ENCODE measurements around the gene ACTN1.
"Not testable (repeated sequence)": the region's sequence is repeated elsewhere in the genome, so short reads cannot be mapped to it uniquely, and the experiment has no call there.

ACTN1 gene

DNA sequence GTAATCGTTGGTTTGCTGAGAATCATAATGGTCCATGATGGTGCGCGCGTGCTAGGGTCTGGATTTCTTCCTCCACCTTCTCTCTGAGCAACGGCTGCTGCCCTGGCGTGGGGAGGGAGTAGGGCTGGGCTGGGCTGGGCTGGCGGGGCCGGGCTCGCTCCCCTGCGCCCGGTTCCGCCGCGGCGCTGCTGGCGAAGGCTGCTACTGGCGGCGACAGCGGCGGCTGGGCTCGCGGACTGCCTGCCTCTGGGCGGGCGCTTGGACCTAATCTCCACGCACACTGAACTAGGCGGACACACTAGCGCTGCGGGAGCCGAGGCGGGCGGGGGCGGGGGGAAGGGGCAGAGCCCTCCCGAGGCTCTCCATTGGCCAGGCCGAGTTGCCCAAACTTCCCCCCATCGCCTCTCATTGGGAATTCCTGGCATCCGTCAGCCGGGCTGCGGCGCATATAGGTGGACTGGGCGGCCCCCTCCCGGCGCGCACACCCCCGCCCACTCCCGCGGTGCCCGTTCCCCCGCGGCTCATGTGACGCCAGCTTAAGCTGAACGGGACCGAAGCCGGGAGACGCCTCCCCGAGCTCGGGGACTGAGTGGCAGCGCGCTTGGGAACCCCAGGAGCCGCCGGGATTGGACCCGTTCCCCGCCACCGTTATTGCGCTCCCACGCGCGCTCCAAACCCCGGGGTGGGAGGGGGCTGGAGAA, at the start of gene ACTN1:
TSS of gene ACTN1 (minus strand) at position 282 of the 701 bp plus-strand sequence. CDS start at position 36, 246 bp downstream.
- FAIRE-seq = peak; percentile 98
- DNase-seq (ENCODE audit: insufficient read length, low spot score) = peak; percentile 100

DNA sequence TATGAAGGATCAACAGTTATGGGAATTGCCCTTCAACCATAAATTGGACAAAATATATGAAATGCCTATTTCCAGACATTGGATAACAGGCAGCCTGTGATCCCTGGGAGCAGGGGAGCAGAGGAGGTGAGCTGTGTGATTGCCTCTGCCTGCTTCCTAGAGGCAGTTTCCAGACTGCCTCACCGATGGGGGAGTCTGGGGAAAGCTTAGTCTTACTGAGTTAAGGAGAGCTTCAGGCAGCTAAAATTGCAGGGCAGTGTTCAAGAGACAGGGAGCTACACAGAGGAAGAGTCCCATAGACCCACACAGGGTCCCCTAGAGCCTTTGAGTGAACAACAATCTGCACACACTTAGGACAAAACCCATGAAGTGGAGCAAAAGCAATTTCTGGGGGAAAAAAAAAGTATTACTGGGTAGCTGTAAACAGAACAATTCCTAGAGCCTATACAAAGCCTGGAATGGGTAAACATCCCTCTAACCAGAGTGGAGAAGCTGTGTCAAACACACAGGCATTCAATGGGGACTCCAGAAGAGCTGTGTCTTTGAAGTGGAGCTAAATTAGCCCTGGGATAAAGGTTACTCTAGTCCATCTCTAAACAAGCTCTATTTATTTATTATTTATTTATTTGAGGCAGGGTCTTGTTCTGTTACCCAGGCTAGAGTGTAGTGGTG, 48.3 kb upstream of the ACTN1 start:
- DNase-seq (ENCODE audit: insufficient read length, low spot score) (no peak), FAIRE-seq (no peak)

DNA sequence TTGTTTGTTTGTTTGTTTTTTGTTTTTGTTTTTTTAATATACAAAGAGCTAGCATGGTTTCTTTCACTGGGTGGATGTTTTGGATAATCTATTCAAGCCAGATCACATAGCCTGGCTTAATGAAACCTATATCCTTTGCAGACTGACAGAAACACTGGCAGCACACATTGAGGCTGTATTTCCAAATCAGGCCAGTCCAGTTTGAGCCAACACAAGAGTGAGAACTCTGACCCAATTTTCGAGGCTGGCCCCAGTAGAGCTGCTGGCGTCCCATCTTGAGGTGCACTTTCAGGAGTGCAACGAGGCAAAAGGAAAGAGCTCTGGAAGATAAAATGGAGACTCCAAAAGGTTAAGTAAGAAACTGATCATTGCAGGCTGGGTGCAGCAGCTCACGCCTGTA, 43.9 kb upstream of the ACTN1 start:
- DNase-seq (ENCODE audit: insufficient read length, low spot score) (no peak), FAIRE-seq (no peak)

DNA sequence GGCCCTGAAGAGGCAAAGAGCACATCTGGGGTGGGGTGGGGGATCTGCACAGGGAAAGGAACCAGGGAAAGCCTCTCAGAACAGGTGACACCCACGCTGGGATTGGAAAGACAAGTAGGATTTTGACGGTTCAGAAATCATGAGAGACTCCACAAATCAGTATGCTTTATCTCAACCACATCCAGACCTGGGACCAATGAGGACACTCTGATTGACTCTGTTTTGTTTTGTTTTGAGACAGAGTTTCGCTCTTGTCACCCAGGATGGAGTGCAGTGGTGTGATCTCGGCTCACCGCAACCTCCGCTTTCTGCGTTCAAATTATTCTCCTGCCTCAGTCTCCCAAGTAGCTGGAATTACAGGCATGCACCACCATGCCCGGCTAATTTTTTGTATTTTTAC, 43.0 kb upstream of the ACTN1 start:
- not testable (repeated sequence) for FAIRE-seq; DNase-seq (ENCODE audit: insufficient read length, low spot score)

- DNase-seq (ENCODE audit: insufficient read length, low spot score) (no peak), FAIRE-seq (peak; percentile 44)
Observed at GRCh38 chr14:69017706-69018105, 38.6 kb upstream of the ACTN1 start.

DNA sequence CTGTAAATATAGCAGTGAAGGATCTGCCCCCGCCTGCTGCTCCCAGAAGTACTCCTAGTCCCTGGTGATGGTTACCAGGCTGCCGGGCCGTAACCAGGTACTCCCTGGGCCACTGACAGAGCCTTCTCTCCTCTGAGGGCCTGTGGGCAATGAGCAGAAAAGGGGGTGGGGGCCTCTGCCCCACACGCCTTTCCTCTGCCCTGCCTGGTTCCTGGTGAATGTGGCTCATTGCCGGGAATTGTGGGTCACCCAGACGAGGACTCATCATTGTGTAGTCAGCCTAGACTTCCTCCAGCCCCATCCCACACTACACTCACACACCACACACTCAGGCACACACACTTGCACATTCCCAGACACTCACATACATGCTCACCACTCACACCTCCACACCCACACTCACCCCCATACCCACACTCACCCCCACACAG, 35.7 kb upstream of the ACTN1 start:
- no peak for DNase-seq (ENCODE audit: insufficient read length, low spot score)
- peak; percentile 99 for FAIRE-seq

DNA sequence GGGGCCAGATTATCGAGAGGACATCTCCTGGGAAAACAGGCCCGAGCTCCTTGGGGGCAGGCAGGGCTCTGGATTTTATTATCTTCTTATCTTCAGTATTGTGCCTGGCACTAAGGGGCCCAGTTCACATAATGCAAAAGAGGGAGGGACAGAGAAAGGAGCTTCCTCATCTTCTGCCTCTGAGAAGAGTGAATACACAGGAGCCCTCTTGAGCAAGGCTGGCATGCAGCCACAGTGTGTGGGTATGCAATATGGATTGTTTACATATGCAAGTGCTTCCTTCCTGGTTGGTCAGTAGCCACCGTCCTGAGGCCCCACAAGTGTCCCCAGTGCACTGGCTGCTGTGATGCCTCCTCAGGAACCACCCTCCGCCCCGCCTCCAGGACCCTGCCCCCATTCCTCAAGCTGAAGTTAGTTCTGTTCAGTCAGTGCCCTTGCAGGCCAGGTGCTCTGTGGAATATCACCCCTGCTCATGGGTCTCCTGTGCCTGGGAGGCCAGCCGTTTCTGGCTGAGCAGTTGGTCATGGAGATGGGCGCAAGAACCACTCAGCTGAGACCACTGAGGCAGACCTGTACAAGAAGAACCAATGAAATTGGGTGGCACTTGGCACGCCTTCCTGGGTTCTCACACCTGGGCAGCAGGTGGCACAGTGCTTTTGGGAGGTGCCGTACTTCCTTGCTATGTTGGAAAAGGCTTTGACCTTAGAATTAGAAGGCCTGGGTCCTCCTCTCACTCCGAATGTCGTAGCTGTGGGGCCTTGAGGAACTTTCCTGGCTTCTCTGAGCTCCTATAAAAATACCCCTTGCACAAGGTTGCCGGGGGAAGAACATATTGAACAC, 35.1 kb upstream of the ACTN1 start:
- DNase-seq (ENCODE audit: insufficient read length, low spot score) (peak; percentile 80), FAIRE-seq (peak; percentile 97)

DNA sequence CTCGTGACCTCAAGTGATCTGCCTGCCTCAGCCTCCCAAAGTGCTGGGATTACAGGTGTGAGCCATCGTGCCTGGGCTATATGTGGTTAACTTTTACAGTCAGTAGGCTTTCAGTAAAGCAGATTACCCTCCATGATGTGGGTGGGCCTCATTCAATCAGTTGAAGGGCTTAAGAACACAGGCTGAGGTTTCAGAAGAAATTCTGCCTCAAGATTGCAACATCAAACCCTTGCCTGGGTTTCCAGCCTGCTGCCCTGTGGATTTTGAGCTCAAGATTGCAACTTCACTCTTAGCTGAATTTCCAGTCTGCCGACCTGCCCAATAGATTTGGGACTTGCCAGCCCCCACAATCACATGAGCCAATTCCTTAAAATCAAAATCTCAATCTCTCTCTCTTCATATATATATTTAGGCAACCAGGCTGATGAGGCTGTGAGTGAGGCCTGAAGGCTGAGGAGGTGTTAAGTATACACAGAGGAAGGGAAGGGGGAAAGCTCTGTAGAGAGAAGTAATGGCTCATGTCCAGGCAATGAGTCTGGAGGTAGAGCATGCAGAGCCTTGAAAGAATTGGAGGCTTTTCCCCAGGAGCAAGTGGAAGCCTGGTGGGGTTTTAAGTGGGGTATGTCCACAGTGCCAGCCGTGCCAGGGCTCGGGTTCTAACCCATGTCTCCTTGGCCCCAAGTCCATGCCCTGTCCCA, 33.3 kb upstream of the ACTN1 start:
- DNase-seq (ENCODE audit: insufficient read length, low spot score) (no peak), FAIRE-seq (peak; percentile 4)

GRCh38 chr14:69010648-69011047, 31.5 kb upstream of the ACTN1 start:
- FAIRE-seq (no peak), DNase-seq (ENCODE audit: insufficient read length, low spot score) (no peak)

- no peak for FAIRE-seq
- DNase-seq (ENCODE audit: insufficient read length, low spot score) = no peak
Observed at GRCh38 chr14:69008421-69008884, 29.4 kb upstream of the ACTN1 start.

DNA sequence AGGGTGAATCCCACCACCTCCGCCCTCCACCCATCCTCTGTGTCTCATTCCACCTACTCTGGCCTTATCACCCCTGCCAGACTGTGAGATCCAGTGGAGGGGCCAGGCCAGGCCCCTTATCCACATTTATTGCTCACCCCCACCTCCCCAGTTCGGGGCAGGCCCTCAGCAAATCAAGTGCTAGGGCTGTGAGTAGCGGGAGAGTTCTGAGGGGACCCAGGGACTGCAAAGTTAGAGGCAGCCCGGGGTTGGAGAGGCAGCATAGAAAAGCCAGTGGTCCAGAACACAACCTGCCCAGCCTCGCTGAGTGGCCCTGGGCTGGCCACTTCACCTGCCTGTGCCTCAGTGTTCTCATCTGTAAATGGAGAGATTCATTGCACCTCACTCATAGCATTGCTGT, 27.2 kb upstream of the ACTN1 start:
- FAIRE-seq (no peak), DNase-seq (ENCODE audit: insufficient read length, low spot score) (no peak)

- DNase-seq (ENCODE audit: insufficient read length, low spot score) = peak; percentile 99
- FAIRE-seq = peak; percentile 100
Observed at GRCh38 chr14:69005432-69006148, 26.5 kb upstream of the ACTN1 start.

GRCh38 chr14:69004731-69005431, 25.8 kb upstream of the ACTN1 start:
- FAIRE-seq (no peak), DNase-seq (ENCODE audit: insufficient read length, low spot score) (no peak)

GRCh38 chr14:69003626-69004025, 24.5 kb upstream of the ACTN1 start:
- no peak for DNase-seq (ENCODE audit: insufficient read length, low spot score)
- no peak for FAIRE-seq

DNA sequence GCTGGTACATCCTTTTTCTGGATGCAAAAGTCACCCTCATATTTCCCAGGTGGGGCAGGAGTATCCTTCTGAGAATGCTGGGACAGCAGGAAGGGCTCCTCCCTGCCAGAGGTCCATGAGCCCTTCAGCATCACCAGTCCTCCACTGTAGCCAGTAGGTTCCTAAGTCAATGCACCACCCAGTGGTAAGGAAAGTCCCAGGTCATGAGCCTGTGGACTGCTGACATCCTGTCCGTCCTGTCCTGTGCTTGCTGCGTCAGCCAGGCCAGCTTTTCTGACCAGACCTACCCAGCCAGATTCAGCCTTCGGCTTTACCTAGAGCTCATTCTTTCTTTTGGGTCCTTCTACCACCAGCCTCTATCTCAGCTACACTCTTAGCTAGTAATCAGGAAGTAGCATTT, 23.0 kb upstream of the ACTN1 start:
- peak; percentile 99 for FAIRE-seq

GRCh38 chr14:69001375-69001774, 22.3 kb upstream of the ACTN1 start:
- FAIRE-seq (no peak), DNase-seq (ENCODE audit: insufficient read length, low spot score) (no peak)

More for the DNA sequence above, 23.0 kb upstream of the ACTN1 start:
- DNase-seq (ENCODE audit: insufficient read length, low spot score) = peak; percentile 82

DNA sequence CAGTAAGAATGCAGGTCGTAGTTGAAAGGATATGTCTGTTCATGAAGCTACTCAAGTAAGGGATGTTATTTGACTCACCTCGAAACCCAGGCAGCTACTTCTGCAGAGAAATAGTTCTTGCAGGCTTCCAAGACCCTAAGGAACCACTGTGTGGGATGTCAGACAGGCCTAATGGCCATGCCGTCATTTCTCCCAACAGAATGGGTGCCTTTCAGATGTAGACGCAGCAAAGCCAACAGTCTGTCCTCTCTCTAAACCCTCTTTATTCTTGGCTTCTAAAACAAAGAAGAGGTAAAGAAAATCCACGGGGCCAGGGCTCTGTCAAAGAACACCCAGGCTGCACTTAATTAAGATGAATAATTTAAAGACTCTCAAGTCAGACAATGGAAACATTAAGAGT, 19.0 kb upstream of the ACTN1 start:
- DNase-seq (ENCODE audit: insufficient read length, low spot score) (no peak), FAIRE-seq (peak; percentile 88)

GRCh38 chr14:68995731-68996130, 16.6 kb upstream of the ACTN1 start:
- DNase-seq (ENCODE audit: insufficient read length, low spot score) (no peak), FAIRE-seq (no peak)

GRCh38 chr14:68994056-68994455, 15.0 kb upstream of the ACTN1 start:
- DNase-seq (ENCODE audit: insufficient read length, low spot score) = no peak
- peak; percentile 93 for FAIRE-seq

Data from HTR-8/SVneo (cell line).